HepG2 (cell line): ENCODE measurements around the gene MEIG1. TPM values are rescaled to one million over a fixed set of nuclear protein-coding genes. Genes with fewer than 3 reads are reported as not detected.

Experiments used
- CREB1 ChIP-seq, 2 experiments: fragments of 450-650 bp in 1 of 2; IDR thresholded peaks; 2 replicates each; pipeline ENCODE4 v1.6.1; 2016 to 2017; ENCODE audit warnings: control low read depth in 1 of 2, mild to moderate bottlenecking in 1 of 2, missing compliant biosample characterization in 1 of 2, missing genetic modification characterization in 1 of 2
- JUNB ChIP-seq: sonication (generic); formaldehyde crosslinking; IDR thresholded peaks from 2 replicates; pipeline ENCODE4 v1.8.0; 2022; ENCODE audit warnings: missing genetic modification reagents, mild to moderate bottlenecking, borderline replicate concordance
- KDM3A ChIP-seq: IDR thresholded peaks from 2 replicates; pipeline ENCODE4 v1.6.1; 2018; ENCODE audit warnings: low read depth, missing compliant biosample characterization
- KLF15 ChIP-seq: sonication (generic); formaldehyde crosslinking; IDR thresholded peaks from 2 replicates; pipeline ENCODE4 v1.8.1; 2023; ENCODE audit warnings: borderline replicate concordance, mild to moderate bottlenecking, inconsistent platforms, missing genetic modification reagents, mixed read lengths
- MATR3 ChIP-seq: sonication (generic); formaldehyde crosslinking; IDR thresholded peaks from 2 replicates; pipeline ENCODE4 v1.4.0; 2020; ENCODE audit warnings: missing genetic modification reagents
- NFYC ChIP-seq: IDR thresholded peaks from 2 replicates; pipeline ENCODE4 v1.6.1; 2016; ENCODE audit warnings: missing genetic modification reagents, missing compliant biosample characterization
- TBX2 ChIP-seq: sonication (generic); formaldehyde crosslinking; IDR thresholded peaks from 2 replicates; pipeline ENCODE4 v1.5.0; 2020; ENCODE audit warnings: missing genetic modification reagents, mild to moderate bottlenecking, borderline replicate concordance
- ZC3H13 ChIP-seq: sonication (generic); formaldehyde crosslinking; IDR thresholded peaks from 2 replicates; pipeline ENCODE4 v1.8.1; 2023; ENCODE audit warnings: mild to moderate bottlenecking, missing genetic modification reagents, moderate library complexity
- ZNF12 ChIP-seq: sonication (generic); formaldehyde crosslinking; IDR thresholded peaks from 2 replicates; pipeline ENCODE4 v1.5.0; 2020; ENCODE audit warnings: missing genetic modification reagents
- ZNF205 ChIP-seq: IDR thresholded peaks from 2 replicates; pipeline ENCODE4 v1.6.1; 2018; ENCODE audit warnings: missing biosample characterization, missing genetic modification reagents
- ZNF282 ChIP-seq: fragments of 450-650 bp; IDR thresholded peaks from 2 replicates; pipeline ENCODE4 v1.6.1; 2018; ENCODE audit not compliant: partially characterized antibody
- ZNF33B ChIP-seq: sonication (generic); formaldehyde crosslinking; IDR thresholded peaks from 2 replicates; pipeline ENCODE4 v1.5.1; 2020; ENCODE audit warnings: mild to moderate bottlenecking, missing genetic modification reagents
- ZNF513 ChIP-seq: sonication (generic); formaldehyde crosslinking; conservative IDR thresholded peaks from 2 replicates; pipeline ENCODE4 v1.5.0; 2020; ENCODE audit warnings: missing genetic modification reagents
- ZNF552 ChIP-seq: sonication (generic); formaldehyde crosslinking; IDR thresholded peaks from 2 replicates; pipeline ENCODE4 v1.9.0; 2022; ENCODE audit warnings: missing genetic modification reagents, mild to moderate bottlenecking, borderline replicate concordance
- ZNF639 ChIP-seq: conservative IDR thresholded peaks from 2 replicates; pipeline ENCODE4 v1.6.1; 2018; ENCODE audit warnings: missing genetic modification reagents
- ZNF749 ChIP-seq: sonication (generic); formaldehyde crosslinking; IDR thresholded peaks from 2 replicates; pipeline ENCODE4 v1.8.0; 2022; ENCODE audit warnings: mild to moderate bottlenecking, missing genetic modification reagents, moderate library complexity, borderline replicate concordance
- ZSCAN29 ChIP-seq: sonication (generic); formaldehyde crosslinking; conservative IDR thresholded peaks from 2 replicates; pipeline ENCODE4 v1.4.0; 2020; ENCODE audit warnings: mild to moderate bottlenecking, missing genetic modification reagents
- polyA plus RNA-seq, 8 experiments: library from polyadenylated mRNA; depleted of rRNA in 3 of 8; stranded (reverse) in 7 of 8; unstranded in 1 of 8; fragments of >200 nt; fragmentation: Illumina TruSeq in 4 of 8; extraction: Trizol in 4 of 8; gene quantifications; 2 replicates each; pipeline versions ENCODE4 v1.2.1 to v1.2.3, GENCODE V29; 2011 to 2016; ENCODE audit warnings: low read depth in 4 of 8, missing spikeins in 1 of 8, mixed read lengths in 1 of 8; ENCODE audit not compliant: insufficient read depth in 1 of 8
- total RNA-seq, 5 experiments: library from RNA; depleted of rRNA; stranded (reverse); fragments of >200 nt; fragmentation: Illumina TruSeq; extraction: Trizol; gene quantifications; 2 replicates each; pipeline ENCODE4 v1.2.3, GENCODE V29; 2016; ENCODE audit warnings: low read depth in 1 of 5
- TF ChIP-seq, protein P1 (sequence below): sonication (generic); formaldehyde crosslinking; conservative IDR thresholded peaks from 2 replicates; pipeline ENCODE4 v1.4.0; 2020; ENCODE audit warnings: missing genetic modification reagents
- TF ChIP-seq, protein P2 (sequence below): sonication (generic); formaldehyde crosslinking; IDR thresholded peaks from 2 replicates; pipeline ENCODE4 v1.4.0; 2020; ENCODE audit warnings: mild to moderate bottlenecking, missing genetic modification reagents, borderline replicate concordance

Gene MEIG1
- total and polyA plus RNA-seq, 2 of the 13 experiments (the other 11 are each of a cell fraction or from before 2014, with no cell fraction given) = not detected

- TF ChIP-seq ZNF12 (CRISPR knock-in tag) (no peak), ZNF749 (CRISPR knock-in tag) (peak; percentile 100), ZNF513 (CRISPR knock-in tag) (no peak), KDM3A (CRISPR knock-in tag) (no peak), MATR3 (CRISPR knock-in tag) (no peak), ZNF33B (CRISPR knock-in tag) (peak; percentile 94; the same call in 1 of the 2 replicates), ZNF552 (peak; percentile 80), ZSCAN29 (CRISPR knock-in tag) (0 out of 2 replicates have a peak, but pooled peaks have one; percentile 42), TBX2 (CRISPR knock-in tag) (peak; percentile 71; the same call in 1 of the 2 replicates), NFYC (CRISPR knock-in tag) (peak; percentile 96), ZNF282 (no peak), JUNB (CRISPR knock-in tag) (peak; percentile 92), CREB1 (IDR thresholded peaks at IDR 0.05) (0 out of 2 replicates have a peak, but pooled peaks have one; percentile 34), CREB1 (CRISPR knock-in tag; IDR thresholded peaks at IDR 0.05) (peak; percentile 79), ZNF639 (peak; percentile 76; the same call in 1 of the 2 replicates), ZNF205 (CRISPR knock-in tag) (peak; percentile 90), KLF15 (CRISPR knock-in tag) (peak; percentile 93; the same call in 1 of the 2 replicates), ZC3H13 (CRISPR knock-in tag) (peak; percentile 96)
- TF ChIP-seq, protein P1, sequence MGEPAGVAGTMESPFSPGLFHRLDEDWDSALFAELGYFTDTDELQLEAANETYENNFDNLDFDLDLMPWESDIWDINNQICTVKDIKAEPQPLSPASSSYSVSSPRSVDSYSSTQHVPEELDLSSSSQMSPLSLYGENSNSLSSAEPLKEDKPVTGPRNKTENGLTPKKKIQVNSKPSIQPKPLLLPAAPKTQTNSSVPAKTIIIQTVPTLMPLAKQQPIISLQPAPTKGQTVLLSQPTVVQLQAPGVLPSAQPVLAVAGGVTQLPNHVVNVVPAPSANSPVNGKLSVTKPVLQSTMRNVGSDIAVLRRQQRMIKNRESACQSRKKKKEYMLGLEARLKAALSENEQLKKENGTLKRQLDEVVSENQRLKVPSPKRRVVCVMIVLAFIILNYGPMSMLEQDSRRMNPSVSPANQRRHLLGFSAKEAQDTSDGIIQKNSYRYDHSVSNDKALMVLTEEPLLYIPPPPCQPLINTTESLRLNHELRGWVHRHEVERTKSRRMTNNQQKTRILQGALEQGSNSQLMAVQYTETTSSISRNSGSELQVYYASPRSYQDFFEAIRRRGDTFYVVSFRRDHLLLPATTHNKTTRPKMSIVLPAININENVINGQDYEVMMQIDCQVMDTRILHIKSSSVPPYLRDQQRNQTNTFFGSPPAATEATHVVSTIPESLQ = no peak; the same call in 1 of the 2 replicates
- TF ChIP-seq, protein P2, sequence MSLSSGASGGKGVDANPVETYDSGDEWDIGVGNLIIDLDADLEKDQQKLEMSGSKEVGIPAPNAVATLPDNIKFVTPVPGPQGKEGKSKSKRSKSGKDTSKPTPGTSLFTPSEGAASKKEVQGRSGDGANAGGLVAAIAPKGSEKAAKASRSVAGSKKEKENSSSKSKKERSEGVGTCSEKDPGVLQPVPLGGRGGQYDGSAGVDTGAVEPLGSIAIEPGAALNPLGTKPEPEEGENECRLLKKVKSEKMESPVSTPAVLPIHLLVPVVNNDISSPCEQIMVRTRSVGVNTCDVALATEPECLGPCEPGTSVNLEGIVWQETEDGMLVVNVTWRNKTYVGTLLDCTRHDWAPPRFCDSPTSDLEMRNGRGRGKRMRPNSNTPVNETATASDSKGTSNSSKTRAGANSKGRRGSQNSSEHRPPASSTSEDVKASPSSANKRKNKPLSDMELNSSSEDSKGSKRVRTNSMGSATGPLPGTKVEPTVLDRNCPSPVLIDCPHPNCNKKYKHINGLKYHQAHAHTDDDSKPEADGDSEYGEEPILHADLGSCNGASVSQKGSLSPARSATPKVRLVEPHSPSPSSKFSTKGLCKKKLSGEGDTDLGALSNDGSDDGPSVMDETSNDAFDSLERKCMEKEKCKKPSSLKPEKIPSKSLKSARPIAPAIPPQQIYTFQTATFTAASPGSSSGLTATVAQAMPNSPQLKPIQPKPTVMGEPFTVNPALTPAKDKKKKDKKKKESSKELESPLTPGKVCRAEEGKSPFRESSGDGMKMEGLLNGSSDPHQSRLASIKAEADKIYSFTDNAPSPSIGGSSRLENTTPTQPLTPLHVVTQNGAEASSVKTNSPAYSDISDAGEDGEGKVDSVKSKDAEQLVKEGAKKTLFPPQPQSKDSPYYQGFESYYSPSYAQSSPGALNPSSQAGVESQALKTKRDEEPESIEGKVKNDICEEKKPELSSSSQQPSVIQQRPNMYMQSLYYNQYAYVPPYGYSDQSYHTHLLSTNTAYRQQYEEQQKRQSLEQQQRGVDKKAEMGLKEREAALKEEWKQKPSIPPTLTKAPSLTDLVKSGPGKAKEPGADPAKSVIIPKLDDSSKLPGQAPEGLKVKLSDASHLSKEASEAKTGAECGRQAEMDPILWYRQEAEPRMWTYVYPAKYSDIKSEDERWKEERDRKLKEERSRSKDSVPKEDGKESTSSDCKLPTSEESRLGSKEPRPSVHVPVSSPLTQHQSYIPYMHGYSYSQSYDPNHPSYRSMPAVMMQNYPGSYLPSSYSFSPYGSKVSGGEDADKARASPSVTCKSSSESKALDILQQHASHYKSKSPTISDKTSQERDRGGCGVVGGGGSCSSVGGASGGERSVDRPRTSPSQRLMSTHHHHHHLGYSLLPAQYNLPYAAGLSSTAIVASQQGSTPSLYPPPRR (CRISPR knock-in tag) = peak; percentile 69; the same call in 1 of the 2 replicates
Measured at GRCh38 chr10:14954001-14954770, 5.0 kb upstream of the MEIG1 start, which contains the start of gene DCLRE1C (continued).
